Hematopoietic multipotent progenitor cell treated with erythropoietin and hydrocortisone succinate and interleukin-3 and kit ligand, for 17 days (in vitro differentiated cells): ENCODE data around the gene EPB42.
"Not testable (repeated sequence)": the region's sequence is repeated elsewhere in the genome, so short reads cannot be mapped to it uniquely, and the experiment has no call there.

Source experiments
- DNase-seq: peaks from one replicate; pipeline ENCODE4 v3.0.0-alpha.2; 2015; ENCODE audit warnings: low spot score

The EPB42 gene

GRCh38 chr15:43185157-43186002 lies 35.4 kb downstream of the EPB42 start, which contains the start of gene CCNDBP1:
TSS of gene CCNDBP1 (plus strand) at chr15:43185403. CDS start at chr15:43185499, 96 bp downstream.
- DNase-seq: peak; percentile 97

- no peak for DNase-seq
Measured at GRCh38 chr15:43184407-43185124, 36.3 kb downstream of the EPB42 start.

- no peak for DNase-seq
Measured at GRCh38 chr15:43183270-43183669, 37.5 kb downstream of the EPB42 start.

- DNase-seq: not testable (repeated sequence)
Measured at GRCh38 chr15:43177147-43177546, 43.7 kb downstream of the EPB42 start.

GRCh38 chr15:43175656-43176309 lies 45.0 kb downstream of the EPB42 start:
- DNase-seq: not testable (repeated sequence)

- DNase-seq: no peak
Measured at GRCh38 chr15:43169888-43170287, 50.9 kb downstream of the EPB42 start.

GRCh38 chr15:43168192-43169107 lies 52.4 kb downstream of the EPB42 start:
- no peak for DNase-seq

- not testable (repeated sequence) for DNase-seq
Measured at GRCh38 chr15:43167261-43167660, 53.6 kb downstream of the EPB42 start.

- no peak for DNase-seq
Measured at GRCh38 chr15:43165801-43166325, 55.0 kb downstream of the EPB42 start.

GRCh38 chr15:43153269-43153668 lies 67.5 kb downstream of the EPB42 start:
- DNase-seq: no peak

- no peak for DNase-seq
Measured at GRCh38 chr15:43151688-43152087, 69.1 kb downstream of the EPB42 start.

GRCh38 chr15:43150191-43150929 lies 70.5 kb downstream of the EPB42 start:
- no peak for DNase-seq
